ENCODE measurements around the gene MTX1.

The MTX1 gene

DNA sequence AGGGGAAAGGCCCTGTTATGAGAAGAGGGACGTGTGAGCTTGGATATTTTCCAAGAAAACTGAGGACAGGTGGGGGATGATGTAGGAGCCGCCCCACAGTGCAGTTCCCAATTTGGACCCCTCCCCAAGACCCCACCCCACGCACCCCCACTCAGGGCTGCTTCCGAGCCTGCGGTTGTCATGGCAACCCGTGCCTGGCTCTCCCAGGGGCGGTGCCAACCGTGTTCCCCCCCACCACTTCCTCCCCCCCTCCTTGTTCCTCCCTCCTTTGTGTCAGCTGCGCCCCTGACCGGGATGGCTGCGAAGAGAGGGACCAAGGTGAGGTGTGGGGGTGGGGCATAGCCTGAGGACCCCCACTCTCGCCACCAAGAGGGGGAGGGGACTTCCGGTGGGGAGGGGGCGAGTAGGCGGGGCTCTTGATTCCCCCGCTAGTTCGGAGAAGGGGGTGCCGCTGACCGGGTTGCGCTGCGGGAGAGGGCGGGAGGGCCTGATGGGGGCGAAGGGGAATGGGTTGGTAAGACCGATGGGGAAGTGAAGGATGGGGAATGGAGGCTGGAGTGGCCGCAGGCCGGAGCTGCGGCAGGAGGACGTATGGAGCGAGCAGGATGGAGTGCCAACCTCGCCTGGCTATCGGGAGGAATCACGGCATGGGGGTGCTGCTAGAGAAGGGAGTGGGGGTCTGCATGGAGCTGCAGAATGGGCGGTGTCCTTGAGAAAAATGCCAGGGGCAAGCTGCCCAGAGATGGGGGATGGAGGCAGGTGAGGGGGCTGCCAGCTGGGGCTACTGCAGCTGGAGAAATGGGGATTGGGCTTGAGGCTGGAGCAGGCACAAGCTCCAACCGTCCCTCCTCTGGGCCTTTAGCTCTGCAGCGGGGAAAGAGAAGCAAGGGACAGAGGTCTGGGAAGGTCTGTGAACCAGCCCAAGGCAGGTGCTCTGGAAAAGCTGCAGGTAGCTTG, 33.9 kb upstream of the MTX1 start:
- DNase-seq = peak; percentile 29

DNA sequence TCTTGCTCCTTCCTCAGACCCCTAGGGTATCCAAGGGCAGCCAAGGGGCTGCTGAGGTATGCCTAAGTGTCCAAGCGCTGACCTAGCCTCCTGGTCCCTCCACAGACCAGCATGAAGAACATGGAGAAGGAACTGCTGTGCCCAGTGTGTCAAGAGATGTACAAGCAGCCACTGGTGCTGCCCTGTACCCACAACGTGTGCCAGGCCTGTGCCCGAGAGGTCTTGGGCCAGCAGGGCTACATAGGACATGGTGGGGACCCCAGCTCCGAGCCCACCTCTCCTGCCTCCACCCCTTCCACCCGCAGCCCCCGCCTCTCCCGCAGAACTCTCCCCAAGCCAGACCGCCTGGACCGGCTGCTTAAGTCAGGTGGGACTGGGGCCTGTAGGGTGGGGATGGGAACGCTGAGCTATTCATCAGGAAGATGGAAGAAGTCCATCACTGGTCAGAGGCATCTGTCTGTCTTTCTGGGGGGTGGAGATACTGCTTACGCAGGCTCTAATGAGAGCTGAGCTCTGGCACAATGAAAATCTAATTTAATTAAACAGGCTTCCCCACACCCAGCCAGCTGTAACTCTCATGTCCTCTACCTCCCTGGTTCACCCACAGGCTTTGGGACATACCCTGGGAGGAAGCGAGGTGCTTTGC, 33.1 kb upstream of the MTX1 start:
- DNase-seq = no peak

DNA sequence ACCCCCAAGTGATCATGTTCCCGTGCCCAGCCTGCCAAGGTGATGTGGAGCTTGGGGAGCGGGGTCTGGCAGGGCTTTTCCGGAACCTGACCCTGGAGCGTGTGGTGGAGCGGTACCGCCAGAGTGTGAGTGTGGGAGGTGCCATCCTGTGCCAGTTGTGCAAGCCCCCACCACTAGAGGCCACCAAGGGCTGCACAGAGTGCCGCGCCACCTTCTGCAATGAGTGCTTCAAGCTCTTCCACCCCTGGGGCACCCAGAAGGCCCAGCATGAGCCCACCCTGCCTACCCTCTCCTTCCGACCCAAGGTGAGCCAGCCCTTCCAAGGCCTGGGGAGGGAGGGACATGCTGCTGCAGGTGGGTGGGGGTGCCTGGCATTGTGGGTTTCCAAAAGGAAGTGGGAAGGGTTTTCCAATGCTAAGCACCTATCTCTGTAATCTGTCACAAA, 32.5 kb upstream of the MTX1 start:
- DNase-seq = no peak

DNA sequence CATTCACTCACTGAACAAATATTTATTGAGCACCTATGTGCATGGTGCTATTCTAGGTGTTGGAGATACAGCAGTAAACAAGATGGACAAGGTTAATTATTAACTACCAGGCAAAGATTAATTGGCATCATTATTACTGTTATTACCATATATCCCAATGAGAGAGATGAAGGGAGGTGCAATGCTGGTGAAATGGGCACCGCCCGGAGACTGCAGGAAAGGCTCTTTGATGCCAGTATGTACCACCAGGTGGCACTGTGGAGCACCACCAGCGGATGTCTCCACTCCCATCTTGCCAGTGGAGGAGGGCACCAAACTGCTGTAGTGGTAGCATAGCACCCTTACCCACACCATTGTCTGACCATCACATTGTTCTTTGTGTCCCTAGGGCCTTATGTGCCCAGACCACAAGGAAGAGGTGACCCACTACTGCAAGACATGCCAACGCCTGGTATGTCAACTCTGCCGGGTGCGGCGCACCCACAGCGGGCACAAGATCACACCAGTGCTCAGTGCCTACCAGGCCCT, 31.9 kb upstream of the MTX1 start:
- DNase-seq = peak; percentile 57

DNA sequence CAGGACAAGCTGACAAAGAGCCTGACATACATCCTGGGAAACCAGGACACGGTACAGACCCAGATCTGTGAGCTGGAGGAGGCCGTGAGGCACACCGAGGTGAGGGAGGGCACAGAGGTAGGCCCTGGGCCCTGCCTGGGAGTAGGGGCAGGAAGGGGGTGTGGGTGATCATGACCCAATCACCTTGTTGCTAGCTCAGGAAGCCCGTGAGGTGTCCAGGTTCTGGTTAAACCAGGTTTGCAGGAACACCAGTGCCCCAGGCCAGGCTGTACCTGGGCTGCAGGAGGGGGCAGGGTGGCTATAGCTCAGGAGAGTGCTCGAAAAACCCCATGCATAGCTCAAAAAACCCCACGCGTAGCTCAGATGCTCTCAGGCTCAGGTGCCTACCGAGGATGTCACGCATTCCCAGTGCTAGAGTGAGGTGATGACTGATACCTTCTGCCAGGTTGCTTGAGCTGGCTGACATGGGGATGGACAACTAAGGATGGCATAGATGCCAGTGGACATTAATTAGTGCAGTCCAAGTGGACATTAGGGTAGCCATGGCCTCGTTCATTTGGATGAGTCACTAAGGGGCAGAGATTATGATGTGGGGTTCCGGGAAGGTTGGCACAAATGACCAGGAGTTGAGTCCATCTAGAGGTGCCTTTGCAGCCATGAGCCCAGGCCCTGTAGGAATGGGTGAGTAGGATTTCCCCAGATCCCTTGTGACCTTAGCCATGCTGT, 31.1 kb upstream of the MTX1 start:
- DNase-seq = no peak

DNA sequence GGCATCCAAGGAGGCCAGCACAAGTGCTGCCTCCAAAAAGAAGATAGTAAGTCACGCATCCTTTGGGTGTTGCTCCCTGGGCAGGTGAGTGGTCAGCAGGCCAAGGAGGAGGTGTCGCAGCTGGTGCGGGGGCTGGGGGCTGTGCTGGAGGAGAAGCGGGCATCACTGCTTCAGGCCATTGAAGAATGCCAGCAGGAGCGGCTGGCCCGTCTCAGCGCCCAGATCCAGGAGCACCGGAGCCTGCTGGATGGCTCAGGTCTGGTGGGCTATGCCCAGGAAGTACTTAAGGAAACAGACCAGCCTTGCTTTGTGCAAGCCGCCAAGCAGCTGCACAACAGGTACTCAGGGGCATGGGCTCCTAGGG, 30.6 kb upstream of the MTX1 start:
- no peak for DNase-seq

DNA sequence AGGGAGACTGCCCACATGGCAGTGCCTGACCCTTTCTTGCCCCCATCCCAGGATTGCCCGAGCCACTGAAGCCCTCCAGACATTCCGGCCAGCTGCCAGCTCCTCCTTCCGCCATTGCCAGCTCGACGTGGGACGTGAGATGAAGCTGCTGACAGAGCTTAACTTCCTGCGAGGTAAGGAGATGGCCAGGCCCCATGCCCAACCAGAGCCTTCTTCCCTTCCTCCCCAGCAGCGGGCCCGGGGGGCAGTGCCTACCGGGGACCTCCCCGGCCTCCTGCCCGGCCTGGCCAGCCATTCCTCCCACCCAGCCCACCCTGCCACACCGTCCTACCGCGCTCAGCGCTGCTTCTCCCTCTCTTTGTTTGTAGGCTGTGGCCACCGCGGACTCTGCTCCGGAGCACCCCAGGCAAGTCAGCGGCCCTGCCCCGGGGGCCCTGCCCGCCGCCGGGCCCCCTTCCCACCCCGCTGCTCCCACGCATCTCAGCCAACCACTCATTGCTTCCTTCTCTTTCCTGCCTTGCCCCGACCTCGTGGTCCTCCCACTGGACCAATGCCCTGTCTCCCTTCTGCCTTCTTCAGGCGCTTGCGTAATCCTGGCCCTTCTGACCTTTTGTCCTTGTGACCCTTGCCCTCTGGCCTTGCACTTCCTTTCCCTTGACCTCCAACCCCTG, 29.9 kb upstream of the MTX1 start:
- DNase-seq = no peak

DNA sequence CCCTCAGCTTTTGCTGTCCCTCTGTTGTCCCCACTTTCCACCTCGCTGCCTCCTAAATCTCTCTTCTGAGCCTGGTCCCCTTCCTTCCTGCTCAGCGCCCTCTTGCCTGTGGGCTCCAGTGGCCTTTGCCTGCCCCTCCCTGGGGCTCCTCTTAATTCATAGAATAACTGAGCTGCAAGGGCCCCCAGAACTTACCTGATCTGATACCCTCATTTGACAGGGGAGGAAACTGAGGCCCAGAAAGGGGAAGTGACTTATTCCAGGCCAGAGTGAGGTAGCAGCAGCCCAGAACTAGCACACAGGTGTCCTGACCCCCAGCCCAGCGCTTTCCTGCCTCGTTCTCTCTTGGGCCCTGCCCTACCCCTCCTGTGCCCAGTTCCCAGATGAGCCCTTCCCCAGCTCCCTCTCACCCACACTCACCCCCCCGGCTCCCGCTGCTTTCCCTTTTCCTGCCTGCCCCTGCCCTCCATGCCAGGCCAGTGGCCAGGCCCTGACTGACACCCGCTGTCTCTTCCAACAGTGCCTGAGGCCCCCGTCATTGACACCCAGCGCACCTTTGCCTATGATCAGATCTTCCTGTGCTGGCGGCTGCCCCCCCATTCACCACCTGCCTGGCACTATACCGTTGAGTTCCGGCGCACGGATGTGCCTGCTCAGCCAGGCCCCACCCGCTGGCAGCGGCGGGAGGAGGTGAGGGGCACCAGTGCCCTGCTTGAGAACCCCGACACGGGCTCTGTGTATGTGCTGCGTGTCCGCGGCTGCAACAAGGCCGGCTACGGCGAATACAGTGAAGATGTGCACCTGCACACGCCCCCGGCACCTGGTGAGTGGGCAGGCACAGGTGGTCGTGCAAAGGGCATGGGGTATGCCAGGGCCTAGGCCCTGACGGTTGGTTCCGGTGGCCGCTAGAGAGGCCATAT, 29.1 kb upstream of the MTX1 start:
- no peak for DNase-seq

- no peak for DNase-seq
Observed at GRCh38 chr1:155181371-155182051, 27.0 kb upstream of the MTX1 start.

DNA sequence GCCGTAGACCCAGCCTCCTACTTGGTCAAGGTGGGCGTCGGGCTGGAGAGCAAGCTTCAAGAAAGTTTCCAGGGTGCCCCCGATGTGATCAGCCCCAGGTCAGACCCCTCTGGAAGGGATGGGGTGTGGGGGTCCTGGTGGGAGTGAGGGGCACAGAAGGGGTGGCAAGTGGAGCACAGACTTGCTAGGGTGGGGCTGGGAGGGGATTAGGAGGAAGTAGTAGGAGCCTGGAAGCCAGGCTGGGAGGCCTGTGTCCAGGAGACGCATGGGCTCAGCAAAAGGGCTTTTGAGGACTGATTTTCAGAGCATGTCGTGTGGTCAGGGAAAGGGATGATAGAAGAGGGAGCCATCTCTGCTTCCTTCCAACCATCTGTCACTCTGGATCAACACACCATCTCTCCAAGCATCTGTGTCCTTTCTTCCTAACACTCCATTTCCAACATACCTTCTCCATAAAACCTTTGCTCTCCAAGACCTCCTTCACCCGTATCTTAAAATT, 26.4 kb upstream of the MTX1 start:
- DNase-seq = no peak

GRCh38 chr1:155183775-155184221, 24.7 kb upstream of the MTX1 start:
- DNase-seq = no peak

DNA sequence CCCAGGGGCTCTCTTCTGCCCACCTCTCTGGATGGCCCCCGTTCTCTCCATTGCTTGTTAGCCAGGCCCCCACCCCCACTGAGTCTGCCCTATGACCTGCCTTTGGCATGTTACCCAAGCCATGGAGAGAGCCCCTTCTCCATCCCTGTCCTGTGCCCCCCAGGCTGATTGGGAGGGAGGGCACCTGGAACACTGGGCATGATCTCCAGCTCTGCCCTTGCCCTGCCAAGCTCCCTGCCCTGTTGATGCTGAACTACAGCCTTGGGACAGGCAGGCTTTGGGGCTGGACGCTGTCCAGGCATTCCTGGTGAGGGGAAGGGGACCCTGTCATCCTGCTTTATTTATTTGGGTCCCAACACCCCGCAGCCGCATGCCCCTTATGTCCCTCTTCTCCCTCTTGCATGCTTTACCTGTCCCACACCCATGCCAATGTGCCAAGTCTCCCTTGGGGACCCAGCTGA, 24.1 kb upstream of the MTX1 start:
- no peak for DNase-seq

GRCh38 chr1:155184835-155185782, 23.4 kb upstream of the MTX1 start:
- no peak for DNase-seq

DNA sequence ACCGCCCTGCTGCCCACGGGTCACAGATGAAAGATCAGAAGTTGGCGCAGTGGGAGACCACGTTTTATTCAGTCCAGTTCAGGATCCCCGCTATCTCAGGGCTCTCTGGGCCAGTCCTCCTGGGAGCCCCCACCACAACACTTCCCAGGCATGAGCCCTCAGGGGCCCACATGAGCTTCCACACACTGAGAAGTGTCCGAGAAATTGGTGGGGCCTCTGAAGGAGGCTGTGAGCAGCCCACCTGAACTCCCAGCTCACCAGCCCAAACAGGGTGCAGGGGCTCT, 22.8 kb upstream of the MTX1 start:
- DNase-seq = no peak

DNA sequence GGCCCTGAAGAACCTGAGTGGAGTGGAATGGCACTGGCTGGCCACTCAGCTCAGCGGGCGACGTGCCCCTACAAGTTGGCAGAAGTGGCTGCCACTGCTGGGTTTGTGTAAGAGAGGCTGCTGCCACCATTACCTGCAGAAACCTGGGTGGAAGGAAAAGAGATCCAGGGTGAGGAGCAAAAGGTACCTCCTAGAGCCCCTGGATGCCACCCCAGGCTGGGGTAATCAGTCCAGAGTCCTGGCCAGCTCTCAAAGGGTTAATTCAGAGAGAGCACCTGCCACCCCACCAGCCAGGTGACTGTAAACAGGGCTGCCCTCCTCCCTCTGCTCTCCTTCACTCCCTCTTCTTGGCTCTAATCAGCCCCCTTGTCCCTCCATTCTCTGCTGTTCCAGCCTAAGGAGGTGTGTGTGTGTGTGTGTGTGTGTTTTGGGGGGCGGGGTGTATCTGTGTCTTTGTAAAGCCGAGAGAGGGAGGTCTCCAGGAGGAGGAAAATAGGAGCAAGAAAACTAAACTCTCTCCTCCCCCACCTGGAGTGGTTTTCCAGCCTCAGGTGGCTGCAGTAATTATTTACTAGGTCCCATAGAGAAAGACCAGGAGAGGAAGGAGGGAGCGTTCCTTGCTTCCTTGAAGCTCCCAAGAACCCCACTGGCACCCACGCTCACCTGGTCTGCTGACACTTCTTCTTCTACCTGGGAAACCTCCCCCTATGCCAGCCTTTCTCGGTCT, 22.3 kb upstream of the MTX1 start:
- DNase-seq = no peak

DNA sequence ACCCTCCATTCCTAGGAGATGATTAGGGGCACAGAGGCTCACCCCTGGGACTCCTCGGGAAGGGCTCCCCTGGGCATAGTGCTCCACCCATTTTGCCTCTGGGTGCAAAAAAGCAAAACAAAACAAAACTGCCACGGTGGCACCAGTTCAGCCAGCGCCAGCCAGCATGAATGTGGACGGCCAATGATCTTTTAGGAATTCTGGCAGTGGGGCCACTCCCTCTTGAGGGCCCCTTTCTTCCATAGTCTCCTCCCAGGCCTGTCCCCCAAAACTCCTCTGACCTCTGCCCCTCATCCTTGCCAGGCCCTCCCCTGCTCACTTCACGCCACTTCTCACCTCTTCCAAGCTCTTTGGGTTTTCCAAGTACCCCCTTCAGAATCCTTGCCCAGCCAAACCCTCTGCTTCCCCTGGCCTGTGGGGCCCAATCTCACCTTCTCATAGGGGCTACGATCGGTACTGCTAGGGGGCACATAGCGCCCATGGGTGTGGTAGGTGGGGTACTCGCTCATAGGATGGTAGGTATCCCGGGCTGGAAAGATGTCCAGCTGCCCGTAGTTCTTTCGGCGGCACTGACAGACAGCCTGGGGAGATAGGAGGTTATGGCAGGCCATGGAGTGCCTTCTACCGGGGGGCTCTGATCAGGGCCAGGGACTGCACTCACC, 21.6 kb upstream of the MTX1 start:
- DNase-seq = no peak

GRCh38 chr1:155187456-155187891, 21.0 kb upstream of the MTX1 start:
- DNase-seq = no peak

GRCh38 chr1:155188268-155188667, 20.2 kb upstream of the MTX1 start:
- no peak for DNase-seq

Measured in NK-92 treated with Interleukin-12 subunit alpha and Interleukin-12 subunit beta, amount 100 ng/mL, for 24 hours (cell line).